Naive thymus-derived CD8-positive, alpha-beta T cell (primary cell): ENCODE data around the gene EXOC4. TPM values are rescaled to one million over a fixed set of nuclear protein-coding genes. Genes with fewer than 3 reads are reported as not detected.
A peak's percentile ranks its signal among the peaks of the same experiment; 100 is the strongest.

ENCODE experiments used
- ATAC-seq, 2 donors: fragments of 150-1000 bp; cut with Tn5 transposase in 1 of 2; sonication (Bioruptor Pico), chemical (Tn5 transposase) in 1 of 2; 1 replicate in 1 of 2; 2 replicates in 1 of 2; pipeline ENCODE4 v1.10.0; 2021; ENCODE audit warnings: mild to moderate bottlenecking in 2 of 2, moderate library complexity in 2 of 2
- POLR2A ChIA-PET: fragments of 350-600 bp; sonication (Branson Sonifier 250); formaldehyde crosslinking; loops from one replicate; lab custom pipeline; 2021; ENCODE audit warnings: antibody characterized with exemption; lab: Charles Lee
- DNase-seq, 10 donors: peaks; one replicate each; pipeline versions ENCODE4 v3.0.0 to v3.0.0-alpha.2; 2020 to 2022
- H3K27ac Mint-ChIP-seq, 10 donors: one replicate each; pipeline ENCODE4 v1.8.0; 2020 to 2022; ENCODE audit warnings: mild to moderate bottlenecking in 10 of 10, mixed read lengths in 10 of 10, moderate library complexity in 4 of 10, inconsistent platforms in 1 of 10
- H3K27me3 Mint-ChIP-seq, 5 donors: one replicate each; pipeline ENCODE4 v1.8.0; 2021 to 2022; ENCODE audit warnings: mixed read lengths in 5 of 5
- H3K36me3 Mint-ChIP-seq, 3 donors: one replicate each; pipeline ENCODE4 v1.8.0; 2020 to 2022; ENCODE audit warnings: mixed read lengths in 3 of 3, mild to moderate bottlenecking in 2 of 3, inconsistent platforms in 1 of 3
- H3K4me1 Mint-ChIP-seq, 4 donors: one replicate each; pipeline ENCODE4 v1.8.0; 2021 to 2022; ENCODE audit warnings: mixed read lengths in 4 of 4
- H3K4me3 Mint-ChIP-seq, 10 donors: one replicate each; pipeline ENCODE4 v1.8.0; 2020 to 2022; ENCODE audit warnings: mild to moderate bottlenecking in 10 of 10, mixed read lengths in 10 of 10, moderate library complexity in 6 of 10, inconsistent platforms in 1 of 10
- H3K9me3 Mint-ChIP-seq, 9 donors: one replicate each; pipeline ENCODE4 v1.8.0; 2020 to 2022; ENCODE audit warnings: mixed read lengths in 9 of 9, mild to moderate bottlenecking in 3 of 9, inconsistent platforms in 1 of 9, moderate library complexity in 1 of 9
- microRNA-seq: library from miRNA; unstranded; fragments of <30 nt; microRNA quantifications from one replicate; pipeline ENCODE4 v1.2.0, GENCODE V29; 2022; ENCODE audit warnings: borderline microRNAs expressed
- polyA plus RNA-seq, 3 donors: library from polyadenylated mRNA; unstranded; fragments of 300-500 nt; fragmentation: Illumina TruSeq; gene quantifications; one replicate each; pipeline ENCODE4 v1.2.3, GENCODE V29; 2021
- total RNA-seq, 8 experiments: library from RNA in 2 of 8; stranded (reverse) in 2 of 8; gene quantifications; one replicate each; pipeline ENCODE4 v1.2.3 and lab custom pipeline; 2021 to 2026

The EXOC4 gene
- total and polyA plus RNA-seq, 5 experiments from 2014 or later, result 29.4 to 68.6 (median 42.4) TPM

DNA sequence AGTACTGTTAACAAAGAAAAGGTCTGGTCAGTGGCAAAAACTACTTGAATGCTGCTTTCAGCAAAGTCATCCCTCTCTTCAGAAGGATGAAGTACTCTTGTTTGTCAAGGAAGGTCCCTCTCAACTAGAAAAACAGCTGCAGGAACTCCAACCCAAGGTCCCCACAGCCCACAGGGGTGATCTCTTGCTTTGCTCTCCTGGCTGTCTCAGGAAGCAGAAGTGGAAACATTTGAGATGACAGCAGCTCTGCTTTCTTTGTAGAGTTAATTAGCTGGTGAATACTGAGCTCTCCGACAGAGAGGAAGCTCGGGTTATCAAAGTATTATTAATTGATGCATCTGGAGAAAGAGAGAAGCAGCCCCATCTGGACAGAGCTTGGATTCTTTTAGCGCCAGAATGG lies 848.8 kb downstream of the EXOC4 start:
- no peaks in the 10 kb centered on the region for H3K4me1 Mint-ChIP-seq
- H3K27me3 Mint-ChIP-seq, result no peaks in the 10 kb centered on the region
- no peak for DNase-seq
- peaks cover 0 to 7% (median 6%) of the 10 kb centered on the region in 3 donors for H3K36me3 Mint-ChIP-seq
- no peak overlapping the region for H3K4me3 Mint-ChIP-seq
- no peak overlapping the region for H3K27ac Mint-ChIP-seq
- no peak for ATAC-seq
- H3K9me3 Mint-ChIP-seq, result peaks cover 2 to 22% (median 9%) of the 10 kb centered on the region in 9 donors
- POLR2A ChIA-PET, result no interaction called here

DNA sequence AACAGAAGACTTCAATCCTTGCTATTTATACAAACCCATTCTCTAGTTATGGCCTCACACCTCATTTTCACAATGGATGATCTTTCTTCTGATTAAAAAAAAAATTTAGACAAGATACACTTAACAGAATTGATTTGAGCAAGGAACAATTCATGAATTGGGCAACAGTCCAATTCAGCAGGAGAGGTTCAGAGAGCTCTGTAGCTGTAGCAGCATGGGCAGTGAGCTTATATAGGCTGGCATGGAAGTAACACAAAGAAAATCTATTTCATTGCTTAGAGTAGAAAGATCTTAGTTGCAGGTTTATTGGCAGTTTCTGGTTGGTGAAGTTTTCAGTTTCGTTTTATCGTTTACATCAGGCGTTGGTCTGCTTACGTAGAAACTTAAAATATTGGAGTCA lies 851.3 kb downstream of the EXOC4 start:
- Mint-ChIP-seq H3K4me3 (no peak overlapping the region), H3K4me1 (no peaks in the 10 kb centered on the region), H3K36me3 (peaks cover 0 to 8% (median 6%) of the 10 kb centered on the region in 3 donors), H3K27ac (no peak overlapping the region), H3K27me3 (no peaks in the 10 kb centered on the region), H3K9me3 (peaks cover 0 to 9% (median 0%) of the 10 kb centered on the region in 9 donors)
- ATAC-seq (no peak), DNase-seq (peak in 1 of 10 donors; percentile 17)
- POLR2A ChIA-PET, result no interaction called here

DNA sequence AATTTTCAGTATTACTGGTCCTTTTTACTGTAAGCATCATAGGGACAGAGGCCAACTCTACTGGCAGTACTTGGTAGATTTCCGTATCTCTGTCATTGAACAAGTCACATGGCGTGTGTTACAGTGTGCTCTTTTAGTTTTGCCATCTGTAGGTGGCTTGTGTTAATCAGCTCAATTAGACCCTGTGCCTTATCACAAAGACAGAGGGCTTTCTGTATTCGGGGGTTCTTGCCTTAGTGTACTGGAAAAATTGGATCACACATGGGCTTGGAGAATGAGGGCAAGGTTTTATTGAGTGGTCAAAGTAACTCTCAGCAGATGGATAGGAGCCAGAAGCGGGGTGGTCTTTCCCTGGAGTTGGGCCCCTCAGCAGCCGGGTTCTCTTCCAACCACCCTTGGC lies 853.0 kb downstream of the EXOC4 start:
- POLR2A ChIA-PET, result no interaction called here
- Mint-ChIP-seq H3K27me3 (no peaks in the 10 kb centered on the region), H3K4me3 (no peak overlapping the region), H3K36me3 (peaks cover 0 to 5% (median 0%) of the 10 kb centered on the region in 3 donors), H3K9me3 (peaks cover 0 to 6% (median 0%) of the 10 kb centered on the region in 9 donors), H3K27ac (no peak overlapping the region), H3K4me1 (no peaks in the 10 kb centered on the region)
- DNase-seq, result no peak
- no peak for ATAC-seq

DNA sequence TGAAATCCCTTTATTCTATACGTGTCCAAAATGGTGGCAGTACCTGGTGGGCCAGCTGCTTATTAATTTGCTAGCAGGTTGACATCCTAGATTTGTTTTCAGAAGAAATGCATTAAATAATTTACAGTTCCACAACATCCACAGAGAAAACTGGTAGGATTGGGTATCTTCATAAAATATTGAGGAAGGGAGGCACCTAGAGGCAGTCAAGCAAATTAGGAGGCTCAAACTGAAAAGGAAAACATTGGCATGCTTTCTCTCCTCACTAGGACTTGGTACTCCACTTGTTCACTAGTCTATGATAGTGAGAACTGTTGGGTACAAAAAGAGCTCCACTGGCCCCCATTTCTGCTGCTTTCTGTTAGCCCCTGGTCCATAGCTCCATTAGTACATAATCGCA lies 855.9 kb downstream of the EXOC4 start:
- POLR2A ChIA-PET, result interaction anchor here (0.8 kb wide), 1 partner anchor 104 kb away, joined by 3 read pairs; no protein-coding TSS in a partner anchor
- Mint-ChIP-seq H3K4me3 (no peak overlapping the region), H3K9me3 (no peaks in the 10 kb centered on the region), H3K27me3 (no peaks in the 10 kb centered on the region), H3K4me1 (no peaks in the 10 kb centered on the region), H3K27ac (no peak overlapping the region), H3K36me3 (peaks cover 0 to 9% (median 0%) of the 10 kb centered on the region in 3 donors)
- no peak for DNase-seq
- ATAC-seq, result no peak

DNA sequence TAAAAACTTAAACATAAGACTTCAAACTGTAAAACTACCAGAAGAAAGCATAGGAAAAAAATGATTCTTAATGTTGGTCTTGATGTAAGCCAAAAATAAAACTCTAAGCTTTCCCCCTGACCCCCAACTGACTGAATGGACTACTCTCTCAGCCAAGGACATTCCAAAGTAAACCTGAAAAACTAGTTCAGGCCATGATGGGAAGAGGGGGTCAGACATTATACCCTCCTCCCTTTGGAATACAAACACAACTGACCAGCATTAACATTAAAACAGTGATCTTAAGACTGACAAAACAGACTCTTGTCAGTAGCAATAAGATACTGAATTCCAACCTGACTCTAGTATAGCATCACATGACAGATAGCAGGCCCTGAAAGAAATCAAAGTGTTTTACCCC lies 860.8 kb downstream of the EXOC4 start:
- no peak for DNase-seq
- H3K4me3 Mint-ChIP-seq, result no peak overlapping the region
- no peaks in the 10 kb centered on the region for H3K4me1 Mint-ChIP-seq
- no peak overlapping the region for H3K27ac Mint-ChIP-seq
- H3K36me3 Mint-ChIP-seq, result peaks cover 0 to 9% (median 0%) of the 10 kb centered on the region in 3 donors
- peaks cover 0 to 7% (median 2%) of the 10 kb centered on the region in 5 donors for H3K27me3 Mint-ChIP-seq
- POLR2A ChIA-PET, result no interaction called here
- no peak for ATAC-seq
- H3K9me3 Mint-ChIP-seq, result peaks cover 0 to 12% (median 0%) of the 10 kb centered on the region in 9 donors

DNA sequence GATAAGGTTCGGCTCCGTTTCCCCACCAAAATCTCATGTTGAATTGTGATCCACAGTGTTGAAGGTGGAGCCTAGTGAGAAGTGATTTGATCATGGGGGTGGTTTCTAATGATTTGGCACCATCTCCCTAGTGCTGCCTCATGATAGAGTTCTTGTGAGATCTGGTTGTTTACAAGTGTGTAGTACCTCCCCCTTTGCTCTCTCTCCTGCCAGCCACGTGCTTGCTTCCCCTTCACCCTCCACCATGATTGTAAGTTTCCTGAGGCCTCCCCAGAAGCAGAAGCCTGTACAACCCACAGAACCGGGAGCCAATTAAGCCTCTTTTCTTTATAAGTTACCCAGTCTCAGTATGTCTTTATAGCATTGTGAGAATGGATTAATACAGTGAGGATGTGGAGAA lies 862.1 kb downstream of the EXOC4 start:
- peaks cover 0 to 12% (median 0%) of the 10 kb centered on the region in 9 donors for H3K9me3 Mint-ChIP-seq
- H3K27me3 Mint-ChIP-seq, result peaks cover 0 to 7% (median 2%) of the 10 kb centered on the region in 5 donors
- DNase-seq (no peak), ATAC-seq (no peak)
- POLR2A ChIA-PET, result no interaction called here
- H3K4me1 Mint-ChIP-seq, result no peaks in the 10 kb centered on the region
- peaks cover 0 to 9% (median 0%) of the 10 kb centered on the region in 3 donors for H3K36me3 Mint-ChIP-seq
- H3K27ac Mint-ChIP-seq, result no peak overlapping the region
- no peak overlapping the region for H3K4me3 Mint-ChIP-seq

Small RNA genes lying within 50 kb of the gene (microRNA-seq; reads per million reads assigned to microRNA genes)
- not detected for gene MIR6133

Other genes with a start within 250 kb of the EXOC4 start
- gene CHCHD3, start 171.0 kb upstream of the EXOC4 start, total RNA-seq, result 10 to 100 TPM; 25.4 to 26.8 TPM
- gene CHCHD3, start 171.0 kb upstream of the EXOC4 start, polyA plus RNA-seq, result 10 to 100 TPM; 49.9 to 53.7 (median 51.6) TPM